Measurements from ENCODE around the gene EPHA2. TPM values are rescaled to one million over a fixed set of nuclear protein-coding genes. Genes with fewer than 3 reads are reported as not detected.

Gene EPHA2
- total RNA-seq, 2 experiments from 2014 or later, result not detected

GRCh38 chr1:16118706-16119105 lies 37.2 kb downstream of the EPHA2 start:
- CTCF ChIA-PET, result no interaction called here

GRCh38 chr1:16117936-16118335 lies 37.9 kb downstream of the EPHA2 start:
- CTCF ChIA-PET, result interaction anchor here (1.6 kb wide), 1 partner anchor 35 kb away, joined by 6 read pairs; no protein-coding TSS in a partner anchor
- no peak for DNase-seq
- Mint-ChIP-seq H3K9me3 (ENCODE audit: low read depth) (no peaks in the 10 kb centered on the region), H3K36me3 (no peaks in the 10 kb centered on the region), H3K27ac (no peak overlapping the region), H3K4me3 (no peak overlapping the region), H3K4me1 (peaks cover 4% of the 10 kb centered on the region), H3K27me3 (no peaks in the 10 kb centered on the region)
- ATAC-seq, result no peak

More at GRCh38 chr1:16118706-16119105, 37.2 kb downstream of the EPHA2 start:
- H3K4me3 Mint-ChIP-seq, result no peak overlapping the region
- H3K9me3 Mint-ChIP-seq (ENCODE audit: low read depth), result no peaks in the 10 kb centered on the region
- no peaks in the 10 kb centered on the region for H3K27me3 Mint-ChIP-seq
- H3K27ac Mint-ChIP-seq, result no peak overlapping the region
- ATAC-seq (no peak), DNase-seq (no peak)
- peaks cover 10% of the 10 kb centered on the region for H3K4me1 Mint-ChIP-seq
- H3K36me3 Mint-ChIP-seq, result no peaks in the 10 kb centered on the region

GRCh38 chr1:16117369-16117768 lies 38.5 kb downstream of the EPHA2 start:
- Mint-ChIP-seq H3K36me3 (no peaks in the 10 kb centered on the region), H3K4me1 (no peaks in the 10 kb centered on the region), H3K9me3 (ENCODE audit: low read depth) (no peaks in the 10 kb centered on the region), H3K4me3 (no peak overlapping the region), H3K27me3 (no peaks in the 10 kb centered on the region), H3K27ac (no peak overlapping the region)
- no peak for ATAC-seq
- no peak for DNase-seq
- CTCF ChIA-PET, result interaction anchor here (1.6 kb wide), 1 partner anchor 35 kb away, joined by 6 read pairs; no protein-coding TSS in a partner anchor

GRCh38 chr1:16116625-16117024 lies 39.2 kb downstream of the EPHA2 start:
- Mint-ChIP-seq H3K4me1 (no peaks in the 10 kb centered on the region), H3K9me3 (ENCODE audit: low read depth) (no peaks in the 10 kb centered on the region), H3K27ac (no peak overlapping the region), H3K36me3 (no peaks in the 10 kb centered on the region), H3K27me3 (no peaks in the 10 kb centered on the region), H3K4me3 (no peak overlapping the region)
- no peak for ATAC-seq
- CTCF ChIA-PET, result interaction anchor here (1.6 kb wide), 1 partner anchor 34 kb away, joined by 6 read pairs; no protein-coding TSS in a partner anchor
- no peak for DNase-seq

GRCh38 chr1:16116002-16116401 lies 39.9 kb downstream of the EPHA2 start:
- CTCF ChIA-PET, result no interaction called here
- H3K4me1 Mint-ChIP-seq, result no peaks in the 10 kb centered on the region
- no peak overlapping the region for H3K4me3 Mint-ChIP-seq
- no peak overlapping the region for H3K27ac Mint-ChIP-seq
- DNase-seq (no peak), ATAC-seq (no peak)
- H3K9me3 Mint-ChIP-seq (ENCODE audit: low read depth), result no peaks in the 10 kb centered on the region
- H3K27me3 Mint-ChIP-seq, result no peaks in the 10 kb centered on the region
- no peaks in the 10 kb centered on the region for H3K36me3 Mint-ChIP-seq

- ATAC-seq (no peak), DNase-seq (no peak)
- Mint-ChIP-seq H3K27me3 (no peaks in the 10 kb centered on the region), H3K27ac (no peak overlapping the region), H3K4me3 (no peak overlapping the region), H3K4me1 (no peaks in the 10 kb centered on the region), H3K9me3 (ENCODE audit: low read depth) (no peaks in the 10 kb centered on the region), H3K36me3 (no peaks in the 10 kb centered on the region)
- CTCF ChIA-PET, result no interaction called here
These were observed 40.3 kb downstream of the EPHA2 start for GRCh38 chr1:16115468-16115983.

GRCh38 chr1:16114527-16115467 lies 41.1 kb downstream of the EPHA2 start:
- DNase-seq (no peak), ATAC-seq (no peak)
- Mint-ChIP-seq H3K4me1 (no peaks in the 10 kb centered on the region), H3K4me3 (no peak overlapping the region), H3K36me3 (no peaks in the 10 kb centered on the region), H3K27ac (no peak overlapping the region), H3K9me3 (ENCODE audit: low read depth) (no peaks in the 10 kb centered on the region), H3K27me3 (peaks cover 3% of the 10 kb centered on the region)
- CTCF ChIA-PET, result no interaction called here

GRCh38 chr1:16112596-16113555 lies 43.0 kb downstream of the EPHA2 start:
- H3K9me3 Mint-ChIP-seq (ENCODE audit: low read depth), result peaks cover 3% of the 10 kb centered on the region
- DNase-seq (no peak), ATAC-seq (no peak)
- H3K4me3 Mint-ChIP-seq, result no peak overlapping the region
- H3K36me3 Mint-ChIP-seq, result no peaks in the 10 kb centered on the region
- H3K27ac Mint-ChIP-seq, result no peak overlapping the region
- CTCF ChIA-PET, result interaction anchor here (1.4 kb wide), 1 partner anchor 34 kb away, joined by 6 read pairs; no protein-coding TSS in a partner anchor
- no peaks in the 10 kb centered on the region for H3K4me1 Mint-ChIP-seq
- peaks cover 6% of the 10 kb centered on the region for H3K27me3 Mint-ChIP-seq

GRCh38 chr1:16111771-16112595 lies 43.9 kb downstream of the EPHA2 start:
- Mint-ChIP-seq H3K9me3 (ENCODE audit: low read depth) (peaks cover 3% of the 10 kb centered on the region), H3K27me3 (peaks cover 15% of the 10 kb centered on the region), H3K4me3 (no peak overlapping the region), H3K27ac (no peak overlapping the region), H3K36me3 (no peaks in the 10 kb centered on the region), H3K4me1 (no peaks in the 10 kb centered on the region)
- no peak for ATAC-seq
- DNase-seq, result no peak
- CTCF ChIA-PET, result interaction anchor here (1.4 kb wide), 1 partner anchor 33 kb away, joined by 6 read pairs; no protein-coding TSS in a partner anchor

GRCh38 chr1:16110884-16111283 lies 45.0 kb downstream of the EPHA2 start:
- Mint-ChIP-seq H3K27ac (no peak overlapping the region), H3K4me3 (no peak overlapping the region), H3K27me3 (peaks cover 26% of the 10 kb centered on the region), H3K36me3 (no peaks in the 10 kb centered on the region), H3K9me3 (ENCODE audit: low read depth) (peaks cover 3% of the 10 kb centered on the region), H3K4me1 (no peaks in the 10 kb centered on the region)
- DNase-seq (no peak), ATAC-seq (no peak)
- CTCF ChIA-PET, result no interaction called here

- DNase-seq (no peak), ATAC-seq (no peak)
- peaks cover 29% of the 10 kb centered on the region for H3K27me3 Mint-ChIP-seq
- H3K27ac Mint-ChIP-seq, result no peak overlapping the region
- no peaks in the 10 kb centered on the region for H3K4me1 Mint-ChIP-seq
- no peak overlapping the region for H3K4me3 Mint-ChIP-seq
- CTCF ChIA-PET, result no interaction called here
- H3K36me3 Mint-ChIP-seq, result no peaks in the 10 kb centered on the region
- peaks cover 3% of the 10 kb centered on the region for H3K9me3 Mint-ChIP-seq (ENCODE audit: low read depth)
These were observed 45.4 kb downstream of the EPHA2 start for GRCh38 chr1:16110456-16110855.

- no peaks in the 10 kb centered on the region for H3K4me1 Mint-ChIP-seq
- CTCF ChIA-PET, result no interaction called here
- peaks cover 36% of the 10 kb centered on the region for H3K27me3 Mint-ChIP-seq
- peaks cover 3% of the 10 kb centered on the region for H3K9me3 Mint-ChIP-seq (ENCODE audit: low read depth)
- H3K4me3 Mint-ChIP-seq, result no peak overlapping the region
- DNase-seq (no peak), ATAC-seq (no peak)
- H3K27ac Mint-ChIP-seq, result no peak overlapping the region
- no peaks in the 10 kb centered on the region for H3K36me3 Mint-ChIP-seq
These were observed 46.3 kb downstream of the EPHA2 start for GRCh38 chr1:16109571-16109970.

Data from activated CD8-positive, alpha-beta memory T cell treated with anti-CD3 and anti-CD28 coated beads, Interleukin-2, amount 10 ng/mL, durations not matched to agents 7 days and 5 days (primary cell).